Fibroblast of pulmonary artery (primary cell): Measurements from ENCODE around the gene SIVA1.

Source experiments
- DNase-seq: peaks from one replicate; pipeline ENCODE4 v3.0.0-alpha.2; 2010; ENCODE audit warnings: low read depth
- H3K4me3 ChIP-seq: replicated peaks from 2 replicates; pipeline ENCODE4 v1.5.1; 2011; ENCODE audit warnings: low read depth, mild to moderate bottlenecking, control low read depth, low read length, moderate library complexity
- CTCF ChIP-seq: IDR thresholded peaks from 2 replicates; pipeline ENCODE4 v1.5.1; 2011; ENCODE audit warnings: mild to moderate bottlenecking, control low read depth, low read length, inconsistent platforms; ENCODE audit errors: missing control alignments

The SIVA1 gene

GRCh38 chr14:104795781-104796686 is 43.1 kb downstream of the SIVA1 start:
- H3K4me3 ChIP-seq = peak overlapping the region; percentile 50
- peak; percentile 27 for DNase-seq
- no peak for TF ChIP-seq CTCF

GRCh38 chr14:104796687-104797081 is 43.7 kb downstream of the SIVA1 start:
- no peak overlapping the region for H3K4me3 ChIP-seq
- no peak for DNase-seq
- no peak for TF ChIP-seq CTCF

GRCh38 chr14:104797115-104798044 is 44.4 kb downstream of the SIVA1 start:
- no peak for DNase-seq

GRCh38 chr14:104798300-104799243 is 45.6 kb downstream of the SIVA1 start:
- no peak overlapping the region for H3K4me3 ChIP-seq
- DNase-seq = no peak
- no peak for TF ChIP-seq CTCF

More at GRCh38 chr14:104797115-104798044, 44.4 kb downstream of the SIVA1 start:
- no peak overlapping the region for H3K4me3 ChIP-seq
- no peak for TF ChIP-seq CTCF

GRCh38 chr14:104799244-104800014 is 46.5 kb downstream of the SIVA1 start:
- TF ChIP-seq CTCF = peak; percentile 26
- no peak for DNase-seq
- H3K4me3 ChIP-seq = peak overlapping the region; percentile 52
